GM18868 (cell line): ENCODE results near the gene TRIM64.
"Not testable (repeated sequence)": the region's sequence is repeated elsewhere in the genome, so short reads cannot be mapped to it uniquely, and the experiment has no call there.

Source experiments
- ATAC-seq: cut with Tn5 transposase; IDR thresholded peaks from one replicate; pipeline ENCODE4 v1.9.1; 2021; ENCODE audit warnings: mild to moderate bottlenecking, moderate library complexity; ENCODE audit not compliant: unreplicated experiment

The TRIM64 gene, protein sequence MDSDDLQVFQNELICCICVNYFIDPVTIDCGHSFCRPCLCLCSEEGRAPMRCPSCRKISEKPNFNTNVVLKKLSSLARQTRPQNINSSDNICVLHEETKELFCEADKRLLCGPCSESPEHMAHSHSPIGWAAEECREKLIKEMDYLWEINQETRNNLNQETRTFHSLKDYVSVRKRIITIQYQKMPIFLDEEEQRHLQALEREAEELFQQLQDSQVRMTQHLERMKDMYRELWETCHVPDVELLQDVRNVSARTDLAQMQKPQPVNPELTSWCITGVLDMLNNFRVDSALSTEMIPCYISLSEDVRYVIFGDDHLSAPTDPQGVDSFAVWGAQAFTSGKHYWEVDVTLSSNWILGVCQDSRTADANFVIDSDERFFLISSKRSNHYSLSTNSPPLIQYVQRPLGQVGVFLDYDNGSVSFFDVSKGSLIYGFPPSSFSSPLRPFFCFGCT

DNA sequence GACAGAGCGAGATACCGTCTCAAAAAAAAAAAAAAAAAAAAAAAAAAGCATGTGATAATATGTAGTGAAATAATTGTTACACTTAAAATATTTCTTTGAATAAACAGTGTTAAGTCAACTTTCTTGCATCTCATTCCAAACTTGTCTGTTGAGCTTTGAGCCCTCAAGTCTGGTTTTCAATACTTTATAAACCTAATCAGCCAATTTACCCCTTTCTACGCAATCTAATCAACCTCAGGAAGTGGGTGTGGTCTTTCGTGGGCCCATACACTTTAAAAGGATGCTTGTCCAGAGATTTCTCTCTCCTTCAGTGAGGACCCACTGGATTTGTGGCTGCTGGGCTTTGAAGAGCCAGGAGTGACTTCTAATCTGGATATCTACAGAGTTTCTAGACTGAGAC lies at the start of gene TRIM64:
Gene TRIM64, plus strand, starts transcription at position 301 of the 400 bp plus-strand sequence. CDS start 2,467 bp downstream, outside the sequence.
- ATAC-seq: not testable (repeated sequence)

DNA sequence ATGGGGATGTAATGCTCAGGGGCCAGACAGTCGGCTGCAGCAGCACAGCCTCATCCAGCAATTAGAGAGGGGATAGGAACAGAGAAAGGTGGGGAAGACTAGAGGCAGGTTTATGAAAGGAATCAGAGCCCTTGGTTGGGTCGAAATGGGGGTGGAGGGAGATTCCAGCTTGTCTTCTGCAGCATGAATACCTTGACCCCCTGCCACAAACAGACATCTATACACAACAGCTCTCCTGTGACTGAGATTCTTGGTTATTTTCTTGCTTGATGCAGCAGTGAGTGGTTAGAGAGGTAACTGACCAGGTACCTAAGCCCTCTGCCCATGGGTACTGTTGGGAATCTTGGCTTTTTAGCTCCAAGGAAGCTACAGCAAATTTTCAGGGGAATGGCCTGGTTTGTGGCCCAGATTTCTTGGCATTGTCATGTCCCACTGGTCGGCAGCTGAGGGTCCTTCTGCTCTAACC lies 43.6 kb upstream of the TRIM64 start, which contains the start of gene TRIM49D1:
Gene TRIM49D1, minus strand, starts transcription at position 51 of the 466 bp plus-strand sequence. CDS start 4,535 bp downstream, outside the sequence.
- no peak for ATAC-seq

DNA sequence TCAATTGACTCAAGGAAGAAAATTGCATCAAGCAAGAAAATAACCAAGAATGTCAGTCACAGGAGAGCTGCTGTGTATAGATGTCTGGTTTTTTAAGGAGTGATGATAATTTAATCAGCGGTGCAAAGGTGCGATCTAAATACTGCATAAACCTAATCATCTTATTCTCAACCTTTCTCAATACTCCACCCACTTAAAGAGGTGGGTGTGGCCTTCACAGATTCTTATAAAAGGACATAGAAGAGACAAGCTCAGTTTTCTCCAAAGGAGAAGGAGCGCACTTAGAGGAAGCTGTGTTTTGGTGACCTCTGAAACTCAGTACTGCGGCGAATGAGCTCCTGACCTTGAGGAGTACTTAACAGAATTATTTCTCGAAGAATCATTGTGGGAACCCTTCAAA lies 42.1 kb upstream of the TRIM64 start, which contains the start of gene TRIM49D2:
Gene TRIM49D2, plus strand, starts transcription at position 301 of the 400 bp plus-strand sequence. CDS start 2,698 bp downstream, outside the sequence.
- not testable (repeated sequence) for ATAC-seq

DNA sequence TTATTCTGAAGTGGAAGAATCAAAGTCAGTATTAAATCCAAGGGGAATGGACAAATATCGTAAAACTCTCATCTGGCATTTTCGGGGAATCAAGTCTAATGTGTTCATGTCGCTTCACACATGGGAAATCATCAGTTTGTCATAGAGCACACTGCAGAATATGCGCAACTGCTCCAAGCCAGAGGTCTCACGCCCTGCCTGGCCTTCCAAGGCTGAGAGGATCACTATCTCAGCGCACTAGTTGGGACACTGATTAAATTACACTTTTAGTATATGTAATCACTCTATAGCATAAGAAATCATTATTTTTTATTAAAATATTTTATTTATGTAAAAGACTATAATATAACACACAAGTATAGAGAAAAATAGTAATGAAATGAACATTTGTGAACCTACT lies 5.0 kb upstream of the TRIM64 start:
- ATAC-seq: not testable (repeated sequence)
